Hepatic stellate cell (primary cell): ENCODE results near the gene TXNDC11.
A peak's percentile ranks its signal among the peaks of the same experiment; 100 is the strongest.

Experiments
- DNase-seq: peaks from one replicate; pipeline ENCODE4 v3.0.0; 2011; ENCODE audit warnings: low spot score

The TXNDC11 gene

GRCh38 chr16:11719171-11719570 is 23.5 kb downstream of the TXNDC11 start:
- no peak for DNase-seq

- no peak for DNase-seq
These were observed 24.8 kb downstream of the TXNDC11 start for GRCh38 chr16:11717811-11718210.

- no peak for DNase-seq
These were observed 26.3 kb downstream of the TXNDC11 start for GRCh38 chr16:11716336-11716735.

- no peak for DNase-seq
These were observed 27.3 kb downstream of the TXNDC11 start for GRCh38 chr16:11715246-11715947.

- no peak for DNase-seq
These were observed 30.5 kb downstream of the TXNDC11 start for GRCh38 chr16:11712122-11712521.

- DNase-seq: no peak
These were observed 31.0 kb downstream of the TXNDC11 start for GRCh38 chr16:11711662-11712061.

- DNase-seq: peak; percentile 30
These were observed 34.2 kb downstream of the TXNDC11 start for GRCh38 chr16:11708421-11708820.

GRCh38 chr16:11707679-11708197 is 34.9 kb downstream of the TXNDC11 start:
- DNase-seq: no peak

- DNase-seq: no peak
These were observed 36.4 kb downstream of the TXNDC11 start for GRCh38 chr16:11706180-11706742.

- no peak for DNase-seq
These were observed 37.2 kb downstream of the TXNDC11 start for GRCh38 chr16:11705311-11706025.

GRCh38 chr16:11700264-11701029 is 42.2 kb downstream of the TXNDC11 start:
- no peak for DNase-seq

GRCh38 chr16:11699234-11699894 is 43.3 kb downstream of the TXNDC11 start:
- DNase-seq: no peak

- no peak for DNase-seq
These were observed 44.4 kb downstream of the TXNDC11 start for GRCh38 chr16:11698271-11698689.

GRCh38 chr16:11697319-11697718 is 45.3 kb downstream of the TXNDC11 start:
- DNase-seq: no peak

- no peak for DNase-seq
These were observed 46.2 kb downstream of the TXNDC11 start for GRCh38 chr16:11696266-11697012.

GRCh38 chr16:11692651-11693050 is 50.0 kb downstream of the TXNDC11 start:
- no peak for DNase-seq

GRCh38 chr16:11692171-11692570 is 50.5 kb downstream of the TXNDC11 start:
- DNase-seq: no peak

GRCh38 chr16:11691771-11692170 is 50.9 kb downstream of the TXNDC11 start:
- DNase-seq: no peak

GRCh38 chr16:11691235-11691634 is 51.4 kb downstream of the TXNDC11 start:
- DNase-seq: no peak

- DNase-seq: no peak
These were observed 53.4 kb downstream of the TXNDC11 start for GRCh38 chr16:11689031-11689840.
